ENCODE data around the gene ADIPOR2.

Gene ADIPOR2, protein sequence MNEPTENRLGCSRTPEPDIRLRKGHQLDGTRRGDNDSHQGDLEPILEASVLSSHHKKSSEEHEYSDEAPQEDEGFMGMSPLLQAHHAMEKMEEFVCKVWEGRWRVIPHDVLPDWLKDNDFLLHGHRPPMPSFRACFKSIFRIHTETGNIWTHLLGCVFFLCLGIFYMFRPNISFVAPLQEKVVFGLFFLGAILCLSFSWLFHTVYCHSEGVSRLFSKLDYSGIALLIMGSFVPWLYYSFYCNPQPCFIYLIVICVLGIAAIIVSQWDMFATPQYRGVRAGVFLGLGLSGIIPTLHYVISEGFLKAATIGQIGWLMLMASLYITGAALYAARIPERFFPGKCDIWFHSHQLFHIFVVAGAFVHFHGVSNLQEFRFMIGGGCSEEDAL

GRCh38 chr12:1690578-1691122 is at the start of gene ADIPOR2:
Gene ADIPOR2, plus strand, starts transcription at chr12:1691070. Its CDS starts 63,274 bp downstream, at chr12:1754344.
- DNase-seq, result peak; percentile 73 to 90

DNA sequence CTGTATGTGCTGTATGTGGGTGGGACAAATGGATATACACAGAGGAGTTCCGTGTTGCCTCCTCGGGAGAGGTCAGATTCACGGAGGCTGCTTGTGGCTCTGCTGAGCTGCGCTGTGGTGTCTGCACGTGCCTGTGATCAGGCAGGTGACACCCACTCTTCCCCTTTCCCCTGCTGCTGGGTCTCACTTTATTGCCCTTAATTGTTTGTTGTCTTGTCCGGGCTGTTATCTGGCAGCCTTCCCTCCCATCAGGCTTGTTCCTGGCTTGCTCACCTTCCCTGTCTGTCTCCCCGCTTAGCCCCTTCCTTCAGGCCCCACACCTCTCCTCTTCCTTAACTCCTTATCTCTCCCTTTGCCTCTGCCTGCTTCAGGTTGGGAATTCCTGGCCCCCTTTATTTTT is 48.4 kb upstream of the ADIPOR2 start:
- no peak for DNase-seq

DNA sequence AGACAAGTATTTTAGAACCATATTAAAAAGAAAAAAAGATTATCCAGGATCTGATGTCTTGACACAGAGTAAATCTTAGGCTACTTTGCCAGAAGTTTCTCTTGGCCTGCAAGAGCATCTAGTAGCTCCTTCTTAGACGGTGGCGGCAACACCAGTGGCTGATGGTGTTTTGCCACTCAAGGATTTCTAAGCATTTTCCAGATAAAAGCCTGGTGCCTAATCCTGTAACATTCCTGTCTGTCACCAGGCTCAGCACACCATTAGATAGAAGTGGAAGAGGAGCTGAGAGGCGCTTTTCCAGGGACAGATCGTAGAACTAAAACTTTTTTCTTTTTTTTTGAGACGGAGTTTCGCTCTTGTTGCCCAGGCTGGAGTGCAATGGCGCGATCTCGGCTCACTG is 47.8 kb upstream of the ADIPOR2 start:
- DNase-seq, result no peak

DNA sequence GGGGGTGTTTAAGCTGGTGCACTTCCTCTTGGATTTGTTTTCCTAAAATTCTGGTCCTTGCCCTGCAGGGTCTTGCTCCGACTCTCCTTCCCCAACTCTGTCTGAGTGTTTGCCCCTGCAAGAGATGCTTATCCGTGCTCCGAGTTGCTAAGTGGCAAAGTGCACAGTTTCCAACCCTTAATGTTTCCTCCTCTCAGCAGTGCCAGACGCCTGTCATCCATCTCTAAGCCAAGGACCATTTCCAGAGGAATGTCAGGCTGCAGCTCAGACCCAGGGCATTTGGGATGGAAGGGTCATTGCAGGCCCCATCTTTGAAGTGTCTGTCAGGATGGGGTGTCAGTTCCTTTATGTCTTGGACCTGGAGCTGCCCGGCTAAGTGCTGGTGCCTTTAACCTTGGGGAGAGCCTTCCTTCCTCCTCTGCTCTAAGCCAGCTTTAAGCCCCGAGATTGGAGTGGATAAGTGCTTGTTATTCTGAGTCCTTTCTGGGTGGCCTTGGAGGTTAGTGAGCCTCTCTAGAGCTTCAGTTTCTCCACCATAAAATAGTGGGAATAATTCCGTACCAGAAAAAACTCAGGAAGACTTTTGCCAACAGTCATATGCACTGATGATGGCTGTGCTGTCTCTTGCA is 46.9 kb upstream of the ADIPOR2 start:
- no peak for DNase-seq

- no peak for DNase-seq
Measured at GRCh38 chr12:1644534-1645438, 46.1 kb upstream of the ADIPOR2 start.

GRCh38 chr12:1645819-1646218 is 45.1 kb upstream of the ADIPOR2 start:
- DNase-seq, result no peak

- no peak for DNase-seq
Measured at GRCh38 chr12:1646569-1647284, 44.1 kb upstream of the ADIPOR2 start.

GRCh38 chr12:1647285-1647669 is 43.6 kb upstream of the ADIPOR2 start:
- no peak for DNase-seq

DNA sequence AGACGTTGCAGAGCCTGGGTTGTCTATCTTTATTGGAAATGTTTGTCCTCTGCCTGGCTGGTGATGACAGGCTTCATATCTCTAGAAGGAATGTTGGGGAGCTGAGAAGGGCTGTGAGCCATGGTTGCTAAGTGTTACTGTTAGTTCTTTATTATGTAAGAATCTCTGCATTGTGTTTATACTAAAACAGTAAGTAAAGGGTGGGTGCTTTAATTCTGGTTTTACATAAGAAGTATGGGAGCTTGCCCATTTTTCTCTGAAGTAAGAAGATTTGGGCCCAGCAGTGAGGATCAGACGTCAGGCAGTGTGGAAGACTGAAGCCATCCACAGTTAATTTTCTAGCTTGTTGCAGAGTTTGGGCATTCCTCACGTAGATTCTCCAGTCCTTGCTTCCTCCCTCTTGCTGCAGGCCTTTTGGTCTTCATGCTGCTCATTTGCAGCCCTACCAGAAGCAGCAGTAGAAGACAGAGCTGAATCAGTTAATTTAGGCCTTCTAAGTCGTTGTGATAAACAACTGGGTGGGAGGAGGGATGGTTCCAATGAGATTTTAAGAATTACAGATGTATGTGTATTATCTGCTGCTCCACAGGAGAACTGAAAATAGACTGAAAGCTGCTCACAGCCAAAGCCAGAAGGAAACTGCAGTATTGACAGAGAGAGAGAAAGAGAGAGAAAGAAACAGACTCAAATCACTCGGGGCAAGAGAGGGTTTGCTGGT is 40.5 kb upstream of the ADIPOR2 start:
- DNase-seq, result no peak

- no peak for DNase-seq
Measured at GRCh38 chr12:1650978-1651361, 39.9 kb upstream of the ADIPOR2 start.

DNA sequence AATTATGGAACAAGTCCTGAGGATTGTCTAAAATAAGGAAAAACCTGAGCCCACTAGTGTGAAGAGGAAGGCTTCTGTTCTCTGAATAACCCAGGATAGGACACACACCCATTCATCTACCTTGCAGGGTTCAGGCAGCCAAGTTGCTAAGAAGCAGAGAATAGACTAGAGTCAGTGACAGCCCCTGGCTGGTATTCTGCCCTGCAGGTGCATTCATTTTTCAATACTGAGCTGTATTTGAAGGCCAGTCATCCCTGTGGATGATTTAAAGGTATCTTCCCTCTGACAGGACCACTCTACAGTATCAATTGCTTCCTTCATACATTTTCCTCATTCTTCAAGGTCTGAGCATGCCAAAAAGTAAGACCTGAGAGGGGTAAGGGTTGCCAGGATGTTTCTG is 38.9 kb upstream of the ADIPOR2 start:
- no peak for DNase-seq

DNA sequence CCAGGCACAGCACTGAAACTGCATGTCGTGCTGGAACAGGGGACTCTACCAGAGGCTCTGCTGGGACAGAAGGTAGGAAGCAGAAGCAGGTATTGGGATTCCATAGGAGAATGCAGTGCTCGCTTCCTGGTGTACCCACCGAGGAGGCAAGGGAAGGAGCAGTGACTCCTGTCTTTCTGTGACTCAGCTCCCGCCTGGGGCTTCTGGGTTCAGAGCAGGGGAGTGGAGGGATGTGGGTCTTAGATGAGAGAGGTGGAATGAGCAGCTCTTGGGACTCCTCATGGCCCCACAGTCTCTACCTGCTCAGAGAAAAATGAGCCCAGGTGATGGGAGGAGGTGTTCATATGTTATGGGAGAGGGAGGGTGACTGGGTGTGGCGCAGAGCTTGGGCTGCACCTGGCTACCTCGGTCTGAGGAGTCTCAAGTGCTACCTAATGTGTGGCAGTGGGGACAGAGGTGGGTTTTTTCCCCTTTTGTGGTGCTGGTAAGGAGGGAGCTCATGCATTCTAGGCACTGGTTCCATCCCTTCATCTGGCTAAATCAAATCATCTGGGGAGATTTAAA is 35.6 kb upstream of the ADIPOR2 start:
- no peak for DNase-seq

- no peak for DNase-seq
Measured at GRCh38 chr12:1656902-1657301, 34.0 kb upstream of the ADIPOR2 start.

DNA sequence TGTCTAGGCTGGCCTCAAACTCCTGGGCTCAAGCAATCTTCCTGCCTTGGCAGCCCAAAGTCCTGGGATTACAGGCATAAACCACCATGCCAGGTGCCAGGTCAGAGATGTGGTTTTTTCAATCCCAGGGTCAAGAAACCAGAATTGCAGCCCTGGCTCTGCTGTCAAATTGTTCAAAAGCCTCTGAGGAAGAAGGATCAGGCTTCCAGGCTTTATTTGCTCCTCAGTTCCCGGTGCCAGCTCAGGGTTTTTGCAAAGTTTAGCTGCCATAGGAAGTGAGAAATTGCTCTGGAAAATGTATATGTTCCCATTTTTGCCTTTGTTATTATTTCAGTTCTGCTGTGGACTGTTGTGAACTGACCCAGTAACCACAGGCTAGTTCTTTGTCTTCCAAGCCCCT is 33.2 kb upstream of the ADIPOR2 start:
- DNase-seq, result no peak

- DNase-seq, result no peak
Measured at GRCh38 chr12:1660304-1661187, 30.3 kb upstream of the ADIPOR2 start.

- peak; percentile 70 to 72 for DNase-seq
Measured at GRCh38 chr12:1661553-1662335, 29.1 kb upstream of the ADIPOR2 start.

DNA sequence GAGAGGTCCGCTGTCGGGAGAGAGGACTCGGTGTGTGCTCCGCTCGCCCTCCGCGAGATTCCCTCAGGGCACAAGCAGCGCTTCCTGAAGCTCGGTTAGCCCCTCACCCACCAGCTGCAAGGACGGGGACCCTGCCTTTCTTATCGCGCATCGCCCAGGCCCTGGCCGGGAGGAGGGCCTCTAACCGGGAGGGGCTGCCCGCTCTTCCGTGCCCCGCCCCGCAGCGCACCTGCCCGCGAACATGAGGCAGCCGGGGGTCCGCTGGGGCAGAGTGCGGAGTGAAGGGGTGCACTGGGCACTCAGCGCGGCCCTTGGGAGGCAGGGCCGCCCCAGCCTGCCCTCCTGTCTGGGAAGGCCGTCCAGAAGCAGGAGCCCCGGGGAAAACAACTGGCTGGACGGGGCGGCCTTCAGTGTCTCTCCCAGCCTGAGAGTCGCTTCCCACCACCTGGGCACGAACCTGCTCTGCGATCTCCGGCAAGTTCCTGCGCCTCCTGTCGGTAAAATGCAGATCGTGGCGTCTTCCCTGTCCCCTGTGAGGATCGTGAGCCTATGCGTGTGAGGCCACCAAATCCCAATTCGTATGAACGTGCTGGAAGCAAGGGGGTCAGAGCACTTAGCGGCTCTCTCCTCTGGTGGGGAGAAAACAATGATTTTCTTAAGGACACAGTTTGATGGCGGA is 28.0 kb upstream of the ADIPOR2 start:
- no peak for DNase-seq

DNA sequence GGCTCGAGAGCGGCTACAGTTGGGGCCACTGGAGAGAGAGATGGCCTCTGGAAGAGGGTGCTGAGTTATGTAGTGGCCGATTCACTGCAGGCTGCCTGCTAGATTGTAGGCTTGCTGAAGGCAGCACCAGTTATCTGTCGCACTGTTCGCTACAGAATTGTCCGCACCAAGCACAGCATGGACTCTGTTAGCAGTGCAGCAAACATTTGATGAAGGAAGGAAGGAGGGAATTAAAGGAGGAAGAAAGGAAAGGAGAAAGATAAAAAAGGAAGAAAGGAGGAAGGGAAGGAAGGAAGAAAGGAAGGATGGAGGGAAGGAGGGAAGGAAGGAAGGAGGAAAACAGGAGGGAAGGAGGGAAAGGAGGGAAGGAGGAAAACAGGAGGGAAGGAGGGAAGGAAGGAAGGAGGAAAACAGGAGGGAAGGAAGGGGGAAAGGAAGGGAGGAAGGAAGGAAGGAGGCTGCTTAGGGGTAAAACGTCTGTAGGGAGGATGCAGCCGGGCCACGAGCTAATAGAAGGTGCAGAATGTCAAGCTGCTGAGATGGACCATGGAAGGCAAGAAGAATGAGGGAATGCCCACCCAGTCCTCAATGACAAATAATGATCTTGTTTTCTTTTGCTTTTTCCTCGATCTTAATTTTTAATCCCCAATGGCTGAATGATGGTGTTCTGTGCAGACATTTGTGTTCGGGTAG is 27.3 kb upstream of the ADIPOR2 start:
- DNase-seq, result no peak
